ENCODE results near the gene CYP21A2.

- no peak for TF ChIP-seq CTCF (conservative IDR thresholded peaks at IDR 0.05; ENCODE audit: low read length)
- no peak for TF ChIP-seq EZH2phosphoT487 (IDR thresholded peaks at IDR 0.05; ENCODE audit: borderline replicate concordance, low read depth, low read length)
Measured at GRCh38 chr6:32047084-32047478, 8.9 kb downstream of the CYP21A2 start.

Data from OCI-LY7 (cell line).